H1 (cell line): ENCODE data around the gene SNX30. TPM values are rescaled to one million over a fixed set of nuclear protein-coding genes. Genes with fewer than 3 reads are reported as not detected.

Experiments
- CTCF ChIA-PET: fragments of 300-600 bp; sonication (Branson Sonifier 250); formaldehyde crosslinking; loops from one replicate; lab custom pipeline; 2021; ENCODE audit not compliant: partially characterized antibody; lab: Charles Lee
- POLR2A ChIA-PET: fragments of 300-600 bp; sonication (Branson Sonifier 250); formaldehyde crosslinking; loops from one replicate; lab custom pipeline; 2021; ENCODE audit warnings: inconsistent platforms; ENCODE audit not compliant: partially characterized antibody; lab: Charles Lee
- DNase-seq, 2 experiments: peaks; one replicate each; pipeline versions ENCODE4 v3.0.0 to v3.0.0-alpha.2; 2010 to 2022; ENCODE audit warnings: low spot score in 2 of 2, low read depth in 1 of 2, mixed read lengths in 1 of 2
- FAIRE-seq: peaks from 2 replicates; lab custom pipeline; 2011; peaks lifted over from hg19 to GRCh38; lab: Jason Lieb, UNC
- H2AFZ ChIP-seq: 2 replicates; pipeline ENCODE4 v1.8.1; 2012; ENCODE audit warnings: low read length, inconsistent platforms
- H2AK5ac ChIP-seq: 2 replicates; pipeline ENCODE4 v1.6.1; 2013; ENCODE audit warnings: low read depth, low read length
- H2BK120ac ChIP-seq: replicated peaks from 2 replicates; pipeline ENCODE3; 2013; ENCODE audit warnings: low read depth, low read length, inconsistent platforms
- H2BK12ac ChIP-seq: 2 replicates; pipeline ENCODE4 v1.6.1; 2013; ENCODE audit warnings: low read depth, low read length
- H2BK15ac ChIP-seq: 2 replicates; pipeline ENCODE4 v1.6.1; 2013; ENCODE audit warnings: low read length
- H2BK20ac ChIP-seq: 2 replicates; pipeline ENCODE4 v1.6.1; 2013; ENCODE audit warnings: low read length
- H2BK5ac ChIP-seq: 2 replicates; pipeline ENCODE4 v1.6.1; 2013; ENCODE audit warnings: low read depth, low read length
- H3K14ac ChIP-seq: 2 replicates; pipeline ENCODE4 v1.6.1; 2013; ENCODE audit warnings: inconsistent platforms; ENCODE audit not compliant: insufficient read length
- H3K18ac ChIP-seq: 2 replicates; pipeline ENCODE4 v1.6.1; 2013; ENCODE audit warnings: low read length; ENCODE audit errors: extremely low read depth
- H3K23ac ChIP-seq: 2 replicates; pipeline ENCODE4 v1.6.1; 2013; ENCODE audit warnings: inconsistent platforms; ENCODE audit not compliant: insufficient read length
- H3K23me2 ChIP-seq: 2 replicates; pipeline ENCODE4 v1.6.1; 2013; ENCODE audit warnings: low read depth, low read length
- H3K27ac ChIP-seq: 2 replicates; pipeline ENCODE4 v1.6.1; 2011; ENCODE audit warnings: low read depth, low read length, inconsistent platforms
- H3K27me3 ChIP-seq, 4 experiments: replicated peaks in 1 of 4; 1 replicate in 1 of 4; 2 replicates in 3 of 4; pipeline versions ENCODE4 v1.6.1 to v1.8.1; 2011 to 2013; ENCODE audit warnings: low read length in 3 of 4, mild to moderate bottlenecking in 3 of 4, inconsistent platforms in 2 of 4, mixed read lengths in 2 of 4, moderate library complexity in 1 of 4; ENCODE audit not compliant: control insufficient read depth in 3 of 4, insufficient read depth in 3 of 4; ENCODE audit errors: extremely low read depth in 1 of 4
- H3K36me3 ChIP-seq, 4 experiments: 2 replicates each; pipeline versions ENCODE4 v1.6.1 to v1.8.1; 2011 to 2013; ENCODE audit warnings: mild to moderate bottlenecking in 4 of 4, low read length in 3 of 4, moderate library complexity in 2 of 4, control low read depth in 1 of 4, inconsistent platforms in 1 of 4; ENCODE audit not compliant: insufficient read depth in 4 of 4, control insufficient read depth in 2 of 4
- H3K4ac ChIP-seq: replicated peaks from 2 replicates; pipeline ENCODE3; 2013; ENCODE audit warnings: low read length, low read depth, mixed read lengths, inconsistent platforms; ENCODE audit not compliant: insufficient read length
- H3K4me1 ChIP-seq, 4 experiments: replicated peaks in 1 of 4; 1 replicate in 1 of 4; 2 replicates in 3 of 4; pipeline versions ENCODE4 v1.6.1 to v1.8.1; 2011 to 2013; ENCODE audit warnings: low read length in 3 of 4, inconsistent platforms in 2 of 4, mixed read lengths in 1 of 4; ENCODE audit not compliant: insufficient read depth in 4 of 4, control insufficient read depth in 3 of 4
- H3K4me2 ChIP-seq, 2 experiments: 2 replicates each; pipeline versions ENCODE4 v1.6.1 to v1.8.1; 2011 to 2013; ENCODE audit warnings: low read depth in 2 of 2, low read length in 2 of 2, control low read depth in 1 of 2, inconsistent platforms in 1 of 2, mild to moderate bottlenecking in 1 of 2; ENCODE audit not compliant: insufficient read depth in 1 of 2
- H3K4me3 ChIP-seq, 4 experiments: fragments of 200-600, 300-600 bp in 1 of 4; sonication (generic), shearing (Covaris generic), sonication (Bioruptor Twin) in 1 of 4; 2 replicates each; pipeline versions ENCODE4 v1.5.1 to v1.8.1; 2011 to 2016; ENCODE audit warnings: low read length in 4 of 4, low read depth in 3 of 4, control low read depth in 2 of 4, inconsistent platforms in 2 of 4, mild to moderate bottlenecking in 2 of 4, mixed read lengths in 1 of 4, moderate library complexity in 1 of 4; ENCODE audit not compliant: insufficient read depth in 2 of 4; ENCODE audit errors: extremely low read depth in 1 of 4
- H3K56ac ChIP-seq: replicated peaks from 2 replicates; pipeline ENCODE3; 2013; ENCODE audit warnings: low read depth, mild to moderate bottlenecking, mixed read lengths, low read length, inconsistent platforms; ENCODE audit not compliant: insufficient read length
- H3K79me1 ChIP-seq: 2 replicates; pipeline ENCODE4 v1.6.1; 2013; ENCODE audit warnings: low read depth, low read length, control low read depth
- H3K79me2 ChIP-seq, 2 experiments: 2 replicates each; pipeline versions ENCODE4 v1.6.1 to v1.8.1; 2012 to 2013; ENCODE audit warnings: low read length in 2 of 2, mild to moderate bottlenecking in 2 of 2, inconsistent platforms in 1 of 2; ENCODE audit not compliant: insufficient read depth in 2 of 2, control insufficient read depth in 1 of 2
- H3K9ac ChIP-seq, 4 experiments: replicated peaks in 1 of 4; 1 replicate in 1 of 4; 2 replicates in 3 of 4; pipeline versions ENCODE4 v1.6.1 to v1.8.1; 2011 to 2013; ENCODE audit warnings: low read depth in 3 of 4, low read length in 3 of 4, control low read depth in 2 of 4, mild to moderate bottlenecking in 2 of 4, moderate library complexity in 2 of 4, inconsistent platforms in 1 of 4; ENCODE audit errors: extremely low read depth in 1 of 4
- H3K9me3 ChIP-seq, 2 experiments: 2 replicates each; pipeline versions ENCODE4 v1.6.1 to v1.8.1; 2012 to 2013; ENCODE audit warnings: mild to moderate bottlenecking in 2 of 2, moderate library complexity in 2 of 2, control low read depth in 1 of 2, inconsistent platforms in 1 of 2, low read depth in 1 of 2, low read length in 1 of 2, mixed read lengths in 1 of 2; ENCODE audit not compliant: insufficient read depth in 2 of 2
- H4K20me1 ChIP-seq, 2 experiments: replicated peaks in 1 of 2; 2 replicates each; pipeline versions ENCODE3 to v1.8.1; 2011 to 2013; ENCODE audit warnings: inconsistent platforms in 2 of 2, low read length in 2 of 2, mild to moderate bottlenecking in 1 of 2; ENCODE audit not compliant: insufficient read depth in 2 of 2, control insufficient read depth in 1 of 2
- H4K5ac ChIP-seq: 2 replicates; pipeline ENCODE4 v1.6.1; 2013; ENCODE audit warnings: low read length, low read depth, mixed read lengths, inconsistent platforms; ENCODE audit not compliant: insufficient read length
- H4K8ac ChIP-seq: 2 replicates; pipeline ENCODE4 v1.8.0; 2013; ENCODE audit warnings: mild to moderate bottlenecking, moderate library complexity, low read length, inconsistent platforms; ENCODE audit not compliant: insufficient read depth; ENCODE audit errors: extremely low read depth
- H4K91ac ChIP-seq: replicated peaks from 2 replicates; pipeline ENCODE3; 2013; ENCODE audit warnings: low read length, mixed read lengths, inconsistent platforms; ENCODE audit not compliant: insufficient read length
- ASH2L ChIP-seq: fragments of 200-600, 300-600 bp; sonication (generic); IDR thresholded peaks from one replicate; pipeline ENCODE4 v1.7.1; 2017; ENCODE audit warnings: low read length
- SAP30 ChIP-seq: fragments of 300-600 bp; sonication (generic); IDR thresholded peaks from 2 replicates; pipeline ENCODE4 v1.7.1; 2012; ENCODE audit warnings: low read length, moderate library complexity, mild to moderate bottlenecking, inconsistent platforms; ENCODE audit not compliant: insufficient read depth, insufficient replicate concordance
- WGBS, 2 experiments: shearing (Covaris generic) in 1 of 2; methylation state at CpG; one replicate each; pipeline versions ENCODE4 v1.1.6 to v1.1.7; 2013 to 2015; ENCODE audit warnings: low lambda C conversion rate in 2 of 2, mixed read lengths in 2 of 2, inconsistent platforms in 1 of 2, low coverage in 1 of 2, missing lambda C conversion rate in 1 of 2; ENCODE audit not compliant: insufficient replicate concordance in 2 of 2, insufficient coverage in 1 of 2, insufficient read length in 1 of 2; ENCODE audit errors: extremely low coverage in 1 of 2, missing lambda C conversion rate in 1 of 2; 5-methylcytosine and 5-hydroxymethylcytosine counted together
- polyA plus RNA-seq, 7 experiments: library from polyadenylated mRNA; depleted of rRNA in 3 of 7; stranded (reverse) in 5 of 7; unstranded in 2 of 7; fragments of >200 nt in 5 of 7; fragments of 200-250 nt in 2 of 7; gene quantifications; 1 replicate in 5 of 7; 2 replicates in 1 of 7; 4 replicates in 1 of 7; pipeline versions ENCODE4 v1.2.1 to v1.2.3, GENCODE V29; 2011 to 2013; ENCODE audit warnings: missing spikeins in 2 of 7, mixed read lengths in 2 of 7
- total RNA-seq: library from RNA; stranded (reverse); fragmentation: NEBNext Ultra II Directional; extraction: Animal tissue kit (Norgen Biotek cat#: 25700); gene quantifications from 2 replicates; pipeline ENCODE4 v1.2.1, GENCODE V29; 2021

The SNX30 gene
- total and polyA plus RNA-seq, 2 of the 8 experiments (the other 6 are each of a cell fraction or from before 2014, with no cell fraction given): 4.0 to 12.2 TPM

GRCh38 chr9:112850840-112851239 is 100.3 kb downstream of the SNX30 start:
- no peak overlapping the region for H2BK12ac ChIP-seq
- TF ChIP-seq SAP30 (no peak), ASH2L (no peak)
- no peak overlapping the region for H3K56ac ChIP-seq
- FAIRE-seq (no peak), DNase-seq (no peak)
- no peaks in the 10 kb centered on the region for H3K9me3 ChIP-seq
- CTCF ChIA-PET: interaction anchor here (0.8 to 4.5 kb wide), 5 partner anchors 12 to 121 kb away, joined by 3 to 25 read pairs (median 3); no protein-coding TSS in a partner anchor
- H3K79me2 ChIP-seq: no peaks in the 10 kb centered on the region
- H4K91ac ChIP-seq: no peak overlapping the region
- H3K36me3 ChIP-seq: no peaks in the 10 kb centered on the region; a peak in 1 of 8 replicates
- H2BK20ac ChIP-seq: no peak overlapping the region
- no peak overlapping the region for H3K4me2 ChIP-seq
- no peak overlapping the region for H3K9ac ChIP-seq
- no peak overlapping the region for H2AFZ ChIP-seq
- peaks cover 7 to 17% (median 13%) of the 10 kb centered on the region in 4 experiments for H3K4me1 ChIP-seq
- POLR2A ChIA-PET: no interaction called here
- H2BK5ac ChIP-seq: no peak overlapping the region
- H3K23ac ChIP-seq: no peak overlapping the region
- no peak overlapping the region for H3K4ac ChIP-seq
- no peak overlapping the region for H3K18ac ChIP-seq
- peaks cover 2 to 7% of the 10 kb centered on the region in 2 experiments for H4K20me1 ChIP-seq
- 0 out of 2 replicates have a peak, but pooled peaks cover 2% of the 10 kb centered on the region for H3K23me2 ChIP-seq
- 89% methylated on average over 6 of the region's 6 CpGs; no CpG with 5 or more reads in 1 of the 2 experiments for WGBS, 2 experiments
- no peak overlapping the region for H2AK5ac ChIP-seq
- H4K5ac ChIP-seq: no peak overlapping the region
- H3K27me3 ChIP-seq: no peaks in the 10 kb centered on the region
- no peak overlapping the region for H2BK15ac ChIP-seq
- H4K8ac ChIP-seq: no peak overlapping the region
- H3K4me3 ChIP-seq: no peak overlapping the region
- H3K79me1 ChIP-seq: peaks cover 2% of the 10 kb centered on the region; the same call in 1 of the 2 replicates
- no peak overlapping the region for H3K14ac ChIP-seq
- no peak overlapping the region for H2BK120ac ChIP-seq
- no peak overlapping the region for H3K27ac ChIP-seq
